GM19397 (cell line): ENCODE results near the gene ZNF320.
"Not testable (repeated sequence)": the region's sequence is repeated elsewhere in the genome, so short reads cannot be mapped to it uniquely, and the experiment has no call there.

Experiments
- ATAC-seq: cut with Tn5 transposase; IDR thresholded peaks from one replicate; pipeline ENCODE4 v1.9.1; 2021; ENCODE audit warnings: mild to moderate bottlenecking, moderate library complexity; ENCODE audit not compliant: unreplicated experiment

ZNF320 gene

GRCh38 chr19:52922841-52923777 lies 25.7 kb upstream of the ZNF320 start, which contains the start of gene ZNF888:
ZNF888 (minus strand) TSS chr19:52923428; CDS start chr19:52917873, 5,555 bp downstream.
- peak; percentile 98 for ATAC-seq

GRCh38 chr19:52917531-52917930 lies 20.1 kb upstream of the ZNF320 start:
- ATAC-seq: no peak

- ATAC-seq: no peak
Observed at GRCh38 chr19:52910648-52911047, 13.2 kb upstream of the ZNF320 start.

- ATAC-seq: not testable (repeated sequence)
Observed at GRCh38 chr19:52904052-52904780, 6.8 kb upstream of the ZNF320 start.

DNA sequence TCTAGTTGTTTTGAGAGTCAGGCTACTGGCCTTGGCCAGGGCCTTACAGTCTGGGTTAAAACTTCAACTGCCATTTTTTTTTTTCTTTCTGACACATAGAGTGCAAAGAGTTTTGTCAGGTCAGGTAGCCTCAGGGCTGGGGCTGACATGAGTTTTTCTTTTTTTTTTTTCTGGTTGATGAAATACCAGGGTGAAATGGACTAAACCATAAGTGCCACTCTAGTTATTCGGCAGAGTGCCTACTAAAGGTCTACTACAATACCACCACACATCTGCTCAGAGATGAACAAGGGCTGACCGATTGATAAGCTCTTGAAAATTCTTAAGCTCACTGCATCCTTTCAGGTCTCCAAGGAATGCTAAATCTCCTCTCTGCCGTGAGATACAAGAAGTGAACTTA lies 4.4 kb upstream of the ZNF320 start:
- no peak for ATAC-seq

DNA sequence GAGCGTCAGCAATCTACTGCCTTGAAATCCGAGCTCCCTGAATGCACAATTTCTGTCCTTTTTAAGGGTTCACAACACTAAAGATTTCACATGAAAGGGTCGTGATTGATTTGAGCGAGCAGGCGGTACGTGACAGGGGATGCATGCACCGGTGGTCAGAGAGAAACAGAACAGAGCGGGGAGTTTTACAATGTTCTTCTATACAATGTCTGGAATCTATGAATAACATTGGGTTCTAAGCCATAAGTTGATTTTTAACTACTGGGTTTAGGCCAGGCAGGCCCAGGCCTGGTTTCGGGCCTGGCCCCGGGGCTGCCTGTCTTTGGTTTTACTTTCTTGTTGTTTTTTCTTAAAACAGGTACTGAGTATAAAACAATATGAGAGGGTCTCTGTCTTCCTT lies 1.2 kb upstream of the ZNF320 start:
- ATAC-seq: not testable (repeated sequence)

DNA sequence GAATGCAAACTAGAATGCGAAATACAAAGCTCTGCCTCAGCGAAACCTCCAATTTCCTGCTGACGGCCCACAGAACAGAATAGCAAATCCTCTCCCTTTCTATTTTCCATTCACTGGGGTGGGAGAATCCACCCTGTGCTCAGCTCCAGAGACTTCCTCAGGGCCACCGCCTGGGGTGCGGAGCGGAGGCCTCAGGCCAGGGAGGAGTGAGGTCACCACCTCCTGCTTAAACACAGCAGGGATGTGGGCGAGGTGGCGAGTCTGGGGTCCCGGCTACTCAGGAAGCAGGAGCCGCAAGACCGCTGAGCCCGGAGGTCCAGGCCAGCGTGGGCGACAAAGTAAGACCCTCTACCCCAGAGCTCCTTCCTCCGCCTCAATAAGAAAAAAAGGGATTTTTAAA lies 666 bp upstream of the ZNF320 start:
- no peak for ATAC-seq

- no peak for ATAC-seq
Observed at GRCh38 chr19:52896431-52897137, 851 bp downstream of the ZNF320 start.

DNA sequence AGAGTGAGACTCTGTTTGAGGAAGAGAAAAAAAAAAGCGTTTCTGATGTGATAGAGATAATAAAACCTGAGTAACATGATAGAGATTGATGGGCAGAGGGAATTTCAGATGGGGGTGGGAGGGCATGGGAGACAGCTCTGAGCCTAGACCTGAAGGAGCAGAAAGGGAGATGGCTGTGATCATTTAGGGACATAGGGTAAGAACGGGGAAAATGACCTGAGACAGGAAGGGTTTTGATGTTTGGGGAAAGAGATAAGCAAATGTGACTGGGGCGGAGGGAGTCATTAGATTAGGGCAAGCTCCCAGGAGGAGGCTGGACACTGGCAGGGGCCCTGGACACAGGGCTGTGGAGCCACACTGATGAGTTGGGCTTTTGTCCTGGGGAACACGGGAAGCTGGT lies 6.1 kb downstream of the ZNF320 start:
- ATAC-seq: no peak

GRCh38 chr19:52889931-52890330 lies 7.5 kb downstream of the ZNF320 start:
- ATAC-seq: no peak

GRCh38 chr19:52889076-52889475 lies 8.4 kb downstream of the ZNF320 start:
- ATAC-seq: no peak

DNA sequence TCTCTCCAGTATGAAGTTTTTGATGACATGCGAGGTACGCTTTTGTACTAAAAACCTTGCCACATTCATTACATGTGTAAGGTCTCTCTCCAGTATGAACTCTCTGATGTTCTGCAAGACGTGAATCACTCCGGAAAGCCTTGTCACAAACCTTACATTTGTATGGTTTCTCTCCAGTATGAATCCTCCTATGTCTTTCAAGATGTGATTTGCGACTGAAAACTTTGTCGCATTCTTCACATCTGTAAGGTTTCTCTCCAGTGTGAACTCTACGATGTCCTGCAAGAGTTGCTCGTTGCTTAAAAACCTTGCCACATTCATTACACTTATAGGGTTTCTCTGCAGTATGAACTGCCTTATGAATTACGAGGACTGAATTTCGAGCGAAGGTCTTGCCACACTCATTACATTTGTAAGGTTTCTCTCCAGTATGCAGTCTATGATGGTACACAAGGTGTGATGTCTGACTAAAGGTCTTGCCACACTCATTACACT lies 16.5 kb downstream of the ZNF320 start:
- ATAC-seq: no peak

DNA sequence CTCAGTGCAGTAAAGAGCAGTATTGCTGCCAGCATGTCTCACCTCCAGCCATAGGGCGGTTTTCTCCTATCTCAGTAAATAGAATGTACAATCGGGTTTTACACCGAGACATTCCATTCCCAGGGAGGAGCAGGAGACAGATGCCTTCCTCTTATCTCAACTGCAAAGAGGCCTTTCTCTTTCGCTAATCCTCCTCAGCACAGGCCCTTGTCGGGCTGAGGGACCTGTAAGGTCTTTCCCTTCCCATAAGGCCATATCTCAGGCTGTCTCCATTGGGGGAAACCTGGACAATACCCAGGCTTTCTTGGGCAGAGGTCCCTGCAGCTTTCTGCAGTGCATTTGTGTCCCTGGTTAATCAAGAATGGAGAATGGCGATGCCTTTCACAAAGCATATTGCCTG lies 24.4 kb downstream of the ZNF320 start:
- ATAC-seq: not testable (repeated sequence)

DNA sequence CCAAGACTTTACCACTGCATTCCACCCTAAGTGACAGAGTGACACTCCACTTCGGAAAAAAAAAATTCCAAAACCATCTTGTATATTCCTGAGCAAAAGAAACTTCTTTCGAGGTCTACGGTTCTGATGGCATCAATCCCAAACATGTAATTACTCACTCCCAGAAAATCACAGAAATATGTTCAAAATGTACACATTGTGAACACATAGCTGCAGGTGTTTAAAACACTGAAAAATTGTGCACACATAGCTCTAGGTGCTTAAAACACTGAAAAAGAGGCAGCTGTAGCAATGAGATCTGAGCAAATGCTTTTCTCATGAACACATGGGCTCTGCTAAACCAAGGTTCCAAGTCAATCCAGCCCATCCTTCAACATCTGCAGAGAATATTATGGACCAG lies 26.0 kb downstream of the ZNF320 start:
- ATAC-seq: no peak

DNA sequence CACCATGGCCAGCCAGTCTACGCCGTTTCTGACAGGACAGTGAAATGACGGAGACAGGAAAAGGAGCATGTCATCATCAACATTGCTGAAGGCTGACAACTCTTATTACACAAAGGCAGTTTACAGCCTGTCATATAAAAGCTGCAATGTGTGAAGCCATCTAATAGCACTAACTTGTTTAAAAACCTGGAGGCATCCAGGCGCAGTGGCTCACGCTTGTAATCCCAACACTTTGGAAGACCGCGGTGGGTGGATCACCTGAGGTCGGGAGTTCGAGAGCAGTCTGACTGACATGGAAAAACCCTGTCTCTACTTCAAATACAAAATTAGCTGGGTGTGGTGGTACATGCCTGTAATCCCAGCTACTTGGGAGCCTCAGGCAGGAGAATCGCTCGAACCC lies 29.4 kb downstream of the ZNF320 start:
- not testable (repeated sequence) for ATAC-seq

DNA sequence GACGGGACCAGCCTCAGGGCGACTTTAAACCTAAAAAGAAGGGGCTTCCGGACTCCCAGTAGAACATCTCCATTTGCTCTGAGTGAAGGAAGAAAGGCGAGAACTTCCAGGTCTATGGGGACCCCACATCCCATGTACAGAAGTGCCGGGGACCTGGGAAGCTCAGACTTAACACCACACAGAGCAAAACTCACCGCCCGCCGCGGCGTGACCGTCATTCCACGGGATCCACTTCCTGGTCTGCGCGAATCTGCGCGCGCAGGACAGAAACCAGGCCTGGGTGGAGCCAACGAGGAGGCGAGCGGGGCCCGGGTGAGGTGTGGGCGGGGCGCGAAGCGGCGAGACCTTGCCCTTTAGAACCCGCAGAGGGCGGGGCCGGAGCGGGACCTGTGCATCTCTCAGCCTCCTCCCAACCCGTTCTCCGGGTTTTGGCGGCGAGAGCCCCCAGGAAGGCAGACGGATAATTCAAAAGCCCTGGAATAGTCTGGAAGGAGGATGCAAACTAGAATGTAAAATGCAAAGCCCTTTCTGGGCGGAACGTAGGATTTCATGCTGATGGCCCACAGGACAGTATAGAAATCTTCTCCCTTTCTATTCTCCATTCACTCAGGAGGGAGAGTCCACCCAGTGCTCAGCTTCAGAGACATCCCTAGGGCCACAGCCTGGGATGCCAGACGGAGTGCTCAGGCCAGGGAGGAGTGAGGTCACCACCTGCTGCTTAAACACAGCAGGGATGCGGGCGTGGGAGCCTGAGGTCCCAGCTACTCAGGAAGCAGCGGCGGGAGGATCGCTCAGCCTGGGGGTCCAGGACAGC lies 39.9 kb downstream of the ZNF320 start, which contains the start of gene ZNF468:
TSS of gene ZNF468 (minus strand) at position 242 of the 814 bp plus-strand sequence. CDS start 3,347 bp downstream, outside the sequence.
- peak; percentile 99 for ATAC-seq

GRCh38 chr19:52856540-52857377 lies 40.7 kb downstream of the ZNF320 start:
- ATAC-seq: not testable (repeated sequence)
